GM12891 (cell line): Measurements from ENCODE around the gene DNASE1L2.

Experiments used
- DNase-seq: peaks from one replicate; pipeline ENCODE4 v3.0.0; 2011; ENCODE audit warnings: low spot score; ENCODE audit not compliant: insufficient read length
- FAIRE-seq: peaks from 2 replicates; lab custom pipeline; 2011; peaks lifted over from hg19 to GRCh38; lab: Jason Lieb, UNC
- PAX5 ChIP-seq: IDR thresholded peaks from 2 replicates; pipeline ENCODE4 v1.6.1; 2011; ENCODE audit warnings: low read length, moderate library complexity, mild to moderate bottlenecking; ENCODE audit not compliant: insufficient read depth, severe bottlenecking
- POLR2A ChIP-seq: IDR thresholded peaks from 2 replicates; pipeline ENCODE4 v1.6.1; 2011; ENCODE audit warnings: low read depth, low read length, control low read depth
- POLR2AphosphoS5 ChIP-seq: IDR thresholded peaks from 2 replicates; pipeline ENCODE4 v1.6.1; 2011; ENCODE audit warnings: low read depth, low read length, control low read depth
- POU2F2 ChIP-seq: IDR thresholded peaks from 2 replicates; pipeline ENCODE4 v1.6.1; 2011; ENCODE audit warnings: low read depth, mild to moderate bottlenecking, control low read depth, low read length, moderate library complexity
- SPI1 ChIP-seq: IDR thresholded peaks from 2 replicates; pipeline ENCODE4 v1.6.1; 2011; ENCODE audit warnings: low read depth, low read length, control low read depth
- TAF1 ChIP-seq: IDR thresholded peaks from 2 replicates; pipeline ENCODE4 v1.6.1; 2011; ENCODE audit warnings: low read depth, low read length, control low read depth

The DNASE1L2 gene

GRCh38 chr16:2267913-2268666 is 31.8 kb downstream of the DNASE1L2 start, which contains the start of gene RNPS1:
Gene RNPS1, minus strand, starts transcription at chr16:2268126. Its CDS starts 3,483 bp downstream, at chr16:2264643.
- DNase-seq (peak; percentile 100), FAIRE-seq (peak; percentile 96)
- TF ChIP-seq POLR2A (peak; percentile 93), TAF1 (peak; percentile 88), PAX5 (no peak), POU2F2 (peak; percentile 43; the same call in 1 of the 2 replicates), SPI1 (0 out of 2 replicates have a peak, but pooled peaks have one; percentile 2), POLR2AphosphoS5 (peak; percentile 93)

GRCh38 chr16:2270070-2270462 is 33.8 kb downstream of the DNASE1L2 start:
- TF ChIP-seq PAX5 (no peak), POLR2A (no peak), POU2F2 (no peak), POLR2AphosphoS5 (no peak)
- FAIRE-seq (no peak), DNase-seq (no peak)

GRCh38 chr16:2270588-2271470 is 34.6 kb downstream of the DNASE1L2 start:
- DNase-seq = no peak
- no peak for TF ChIP-seq SPI1
- TF ChIP-seq POLR2AphosphoS5 = no peak
- no peak for TF ChIP-seq POU2F2
- no peak for TF ChIP-seq PAX5
- no peak for TF ChIP-seq TAF1
- TF ChIP-seq POLR2A = no peak
- no peak for FAIRE-seq

- no peak for TF ChIP-seq PAX5
- no peak for TF ChIP-seq POU2F2
- TF ChIP-seq POLR2AphosphoS5 = no peak
- FAIRE-seq = no peak
Observed at GRCh38 chr16:2271848-2272461, 35.7 kb downstream of the DNASE1L2 start.

GRCh38 chr16:2273484-2273883 is 37.2 kb downstream of the DNASE1L2 start:
- TF ChIP-seq SPI1 = no peak
- no peak for TF ChIP-seq PAX5
- TF ChIP-seq TAF1 = no peak
- no peak for TF ChIP-seq POLR2A
- TF ChIP-seq POU2F2 = no peak
- no peak for TF ChIP-seq POLR2AphosphoS5
- FAIRE-seq = no peak
- DNase-seq = no peak

More at GRCh38 chr16:2271848-2272461, 35.7 kb downstream of the DNASE1L2 start:
- DNase-seq = no peak

- no peak for FAIRE-seq
- TF ChIP-seq SPI1 = no peak
- no peak for TF ChIP-seq POLR2AphosphoS5
- no peak for TF ChIP-seq POLR2A
- no peak for TF ChIP-seq POU2F2
- no peak for TF ChIP-seq TAF1
- TF ChIP-seq PAX5 = no peak
- DNase-seq = no peak
Observed at GRCh38 chr16:2273931-2274330, 37.7 kb downstream of the DNASE1L2 start.

GRCh38 chr16:2275476-2276367 is 39.5 kb downstream of the DNASE1L2 start:
- no peak for FAIRE-seq
- DNase-seq = no peak
- no peak for TF ChIP-seq SPI1
- TF ChIP-seq POLR2AphosphoS5 = no peak
- no peak for TF ChIP-seq TAF1
- TF ChIP-seq POU2F2 = no peak
- TF ChIP-seq POLR2A = no peak
- TF ChIP-seq PAX5 = no peak

GRCh38 chr16:2276368-2277195 is 40.3 kb downstream of the DNASE1L2 start:
- FAIRE-seq = no peak
- no peak for DNase-seq
- TF ChIP-seq POLR2A (no peak), PAX5 (no peak), SPI1 (no peak), TAF1 (no peak), POLR2AphosphoS5 (no peak)
